GM19043 (cell line): ENCODE measurements around the gene AUTS2.

Experiments
- ATAC-seq: cut with Tn5 transposase; IDR thresholded peaks from one replicate; pipeline ENCODE4 v1.9.1; 2021; ENCODE audit warnings: low read depth; ENCODE audit not compliant: unreplicated experiment

AUTS2 gene

DNA sequence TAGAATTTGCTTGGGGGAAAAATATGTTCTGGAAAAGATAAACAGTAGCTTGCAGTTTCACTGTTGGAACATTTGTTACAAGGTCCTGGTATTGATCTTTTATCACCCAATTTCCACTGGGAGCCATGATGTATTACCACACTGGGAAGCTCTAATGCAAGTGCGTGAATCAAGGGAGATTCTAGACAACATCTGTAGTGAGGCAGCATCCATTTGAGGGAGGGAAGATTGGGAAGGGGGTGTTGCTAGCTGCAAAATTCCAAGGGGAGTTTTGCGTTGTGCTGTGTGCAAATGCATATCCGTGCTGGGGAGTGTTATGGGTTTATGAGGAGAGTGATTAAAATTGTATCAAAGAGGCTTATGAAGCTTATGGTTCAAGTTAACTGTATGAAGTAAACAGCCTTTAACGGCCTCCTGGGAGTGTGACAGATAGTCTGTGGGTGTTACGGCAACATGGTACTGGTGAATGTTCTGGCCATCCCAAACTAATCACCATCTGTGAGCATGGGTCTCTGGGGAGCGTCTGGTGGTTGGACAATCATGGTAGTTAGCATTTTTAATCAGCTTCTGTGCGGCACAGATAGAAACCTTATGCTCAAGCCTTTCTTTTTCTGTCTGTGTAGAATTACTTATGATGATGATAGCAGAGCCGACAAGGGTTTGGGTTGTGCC, 931.8 kb downstream of the AUTS2 start:
- no peak for ATAC-seq

GRCh38 chr7:70533614-70534013, 935.3 kb downstream of the AUTS2 start:
- no peak for ATAC-seq

GRCh38 chr7:70539205-70539604, 940.9 kb downstream of the AUTS2 start:
- ATAC-seq: no peak

GRCh38 chr7:70539617-70540016, 941.3 kb downstream of the AUTS2 start:
- ATAC-seq: no peak

- no peak for ATAC-seq
Measured at GRCh38 chr7:70540641-70541040, 942.4 kb downstream of the AUTS2 start.

DNA sequence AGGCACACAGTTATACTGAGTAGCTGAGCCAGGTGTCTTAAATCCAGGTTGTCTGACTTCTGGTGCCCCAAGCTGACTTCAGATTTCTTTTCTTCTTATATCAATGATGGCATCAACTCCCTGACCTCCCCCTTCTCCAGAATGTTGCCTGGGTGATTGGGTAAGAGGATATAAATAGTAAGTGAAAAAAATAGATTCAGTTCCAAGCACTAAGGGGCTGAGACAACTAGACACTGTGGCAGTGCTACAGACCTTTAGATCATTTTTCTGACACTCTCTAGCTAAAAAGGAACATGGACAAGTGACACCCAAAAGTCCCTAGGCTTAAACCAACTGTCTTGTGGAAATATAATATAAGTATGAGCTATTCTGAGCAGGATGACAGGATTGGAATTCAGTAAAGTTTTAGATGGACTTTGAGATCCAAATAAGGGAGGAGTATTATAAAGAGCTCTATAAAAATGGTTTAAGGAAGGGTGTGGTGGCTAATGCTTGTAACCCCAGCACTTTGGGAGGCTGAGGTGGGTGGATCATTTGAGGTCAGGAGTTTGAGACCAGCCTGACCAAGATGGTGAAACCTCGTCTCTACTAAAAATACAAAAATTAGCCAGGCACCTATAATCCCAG, 944.6 kb downstream of the AUTS2 start:
- no peak for ATAC-seq

DNA sequence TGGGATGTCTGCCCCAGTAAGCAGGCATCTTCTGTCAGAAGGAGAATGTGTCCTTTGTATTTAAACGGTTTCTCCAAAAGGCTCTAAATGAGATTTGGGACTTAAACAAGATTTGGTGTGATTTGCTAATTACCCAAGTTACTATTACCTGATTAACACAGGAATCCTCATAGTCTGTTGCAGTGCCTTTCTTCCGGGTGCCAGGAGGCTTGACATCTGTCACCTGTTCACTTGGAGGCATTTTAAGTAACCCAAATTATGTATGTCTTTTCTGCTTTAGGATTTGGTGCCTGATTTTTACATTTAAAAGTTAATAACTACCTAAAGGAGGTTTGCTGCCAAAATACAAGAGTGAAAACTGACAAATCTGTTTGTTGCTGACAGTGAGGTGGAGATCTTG, 945.7 kb downstream of the AUTS2 start:
- ATAC-seq: no peak

- ATAC-seq: no peak
Measured at GRCh38 chr7:70545214-70545613, 946.9 kb downstream of the AUTS2 start.

DNA sequence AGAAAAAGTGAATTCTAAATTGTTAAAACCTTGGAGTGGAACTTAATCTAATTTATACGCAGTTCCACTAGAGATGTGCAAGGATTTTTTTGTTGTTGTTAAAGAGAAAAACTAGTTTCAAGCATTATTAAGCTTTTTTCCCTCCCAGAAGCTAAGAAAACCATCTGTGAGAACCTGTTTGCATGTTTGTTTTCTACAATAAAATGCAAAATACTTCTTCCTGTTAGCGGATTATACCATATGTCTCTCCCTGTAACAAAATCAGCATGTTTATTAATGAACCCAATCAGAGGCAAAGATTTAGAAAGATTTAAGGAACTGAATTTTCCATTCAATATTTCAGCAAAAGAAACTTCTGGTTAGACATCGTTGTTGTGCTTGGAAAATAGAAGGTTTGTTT, 953.9 kb downstream of the AUTS2 start:
- no peak for ATAC-seq

DNA sequence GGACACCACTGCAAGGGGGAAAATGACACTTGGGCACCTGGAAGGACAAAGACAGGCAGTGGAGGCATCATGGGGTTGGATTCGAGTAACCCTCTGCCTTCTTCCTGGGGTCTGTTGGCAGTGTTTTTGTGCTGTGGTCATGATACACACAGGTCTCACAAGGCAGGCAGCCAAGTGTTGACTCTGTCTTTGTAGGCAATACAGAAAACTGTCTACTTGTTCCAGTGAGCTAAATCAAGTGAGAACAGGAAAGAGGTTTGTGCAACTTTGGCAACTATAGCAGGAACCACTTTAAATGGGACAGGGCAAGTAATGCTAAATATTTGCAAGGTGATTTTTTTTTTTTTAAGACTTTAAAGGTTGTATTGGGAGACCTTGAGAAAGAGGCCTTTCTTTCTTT, 955.1 kb downstream of the AUTS2 start:
- ATAC-seq: no peak

- ATAC-seq: no peak
Measured at GRCh38 chr7:70554646-70555045, 956.4 kb downstream of the AUTS2 start.

DNA sequence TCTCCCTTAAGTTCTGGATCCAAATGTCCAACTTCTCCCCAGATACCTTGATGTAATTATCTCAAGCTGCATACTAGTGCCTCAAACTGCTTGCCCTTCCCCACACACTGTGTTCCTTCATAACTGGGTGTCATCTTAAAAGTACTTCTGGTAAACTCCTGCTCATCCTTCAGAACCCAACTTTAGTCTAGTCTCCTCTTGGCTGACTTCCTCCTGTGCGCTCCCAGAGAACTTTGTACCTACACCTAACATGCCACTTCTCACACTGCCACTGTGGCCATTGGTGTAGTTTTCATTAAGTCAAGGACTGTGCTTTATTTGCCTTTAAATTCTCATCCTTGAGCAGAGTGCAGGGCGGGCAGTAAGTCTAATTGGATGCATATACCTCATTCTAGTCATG, 958.5 kb downstream of the AUTS2 start:
- no peak for ATAC-seq

GRCh38 chr7:70557338-70557737, 959.1 kb downstream of the AUTS2 start:
- ATAC-seq: no peak

- ATAC-seq: no peak
Measured at GRCh38 chr7:70559815-70560214, 961.5 kb downstream of the AUTS2 start.

DNA sequence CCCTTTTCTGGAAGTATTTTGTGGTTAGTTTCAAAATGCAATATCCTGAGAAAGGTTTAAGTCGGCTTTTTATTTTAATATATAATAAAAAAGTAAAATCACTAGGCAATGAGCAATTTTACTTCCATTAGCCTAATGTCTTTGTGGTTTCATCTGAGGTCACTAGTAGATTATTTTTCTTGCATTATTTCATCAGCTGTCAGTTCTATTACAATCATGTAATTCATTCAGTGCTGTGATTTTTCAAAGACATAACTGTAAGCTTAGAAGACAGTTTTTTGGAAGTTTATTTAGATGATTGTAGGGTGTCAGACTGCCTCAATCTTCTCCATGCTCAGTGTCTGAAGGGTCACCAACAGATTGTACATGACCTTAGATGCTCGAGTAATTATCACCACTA, 965.7 kb downstream of the AUTS2 start:
- no peak for ATAC-seq

- no peak for ATAC-seq
Measured at GRCh38 chr7:70565721-70566370, 967.6 kb downstream of the AUTS2 start.

DNA sequence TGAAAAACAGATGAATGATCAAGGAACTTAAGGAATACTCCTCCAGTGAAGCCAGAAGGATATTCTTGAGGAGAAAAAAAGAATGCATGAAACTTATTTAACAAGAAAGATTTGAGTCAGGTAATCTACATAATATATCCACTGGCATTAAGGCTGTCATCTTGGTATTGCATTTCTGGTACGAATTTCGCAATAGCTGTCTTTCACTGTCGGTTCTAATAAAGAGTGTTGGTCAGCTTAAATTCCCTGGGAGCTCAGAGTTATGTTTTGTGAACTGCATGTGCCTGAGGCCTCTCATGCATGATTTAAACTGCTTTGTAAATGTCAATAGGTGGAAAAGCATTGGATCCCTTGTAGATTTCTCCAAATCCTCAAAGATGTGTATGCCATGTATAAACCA, 968.4 kb downstream of the AUTS2 start:
- no peak for ATAC-seq

GRCh38 chr7:70568674-70569334, 970.5 kb downstream of the AUTS2 start:
- ATAC-seq: no peak

GRCh38 chr7:70569335-70569819, 971.1 kb downstream of the AUTS2 start:
- no peak for ATAC-seq

DNA sequence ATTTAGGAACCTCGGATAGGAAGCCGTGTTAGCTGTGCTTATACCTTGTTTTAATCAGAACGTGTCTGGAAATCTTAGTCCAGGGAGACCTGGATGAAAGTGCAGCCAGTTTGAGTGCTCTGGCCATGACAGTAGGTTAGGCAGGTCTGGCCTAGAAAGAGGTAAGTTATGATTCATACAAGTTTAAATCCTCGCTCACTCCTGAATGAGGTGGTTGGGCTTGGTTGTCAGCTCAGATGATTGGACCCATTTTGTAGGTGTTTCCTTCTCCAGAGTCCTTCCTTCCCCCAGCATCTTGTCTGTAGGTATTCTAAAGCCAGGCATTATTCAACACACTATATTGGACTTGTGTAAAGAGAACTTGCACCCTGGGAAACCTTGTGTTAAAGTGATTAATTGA, 971.8 kb downstream of the AUTS2 start:
- ATAC-seq: no peak

DNA sequence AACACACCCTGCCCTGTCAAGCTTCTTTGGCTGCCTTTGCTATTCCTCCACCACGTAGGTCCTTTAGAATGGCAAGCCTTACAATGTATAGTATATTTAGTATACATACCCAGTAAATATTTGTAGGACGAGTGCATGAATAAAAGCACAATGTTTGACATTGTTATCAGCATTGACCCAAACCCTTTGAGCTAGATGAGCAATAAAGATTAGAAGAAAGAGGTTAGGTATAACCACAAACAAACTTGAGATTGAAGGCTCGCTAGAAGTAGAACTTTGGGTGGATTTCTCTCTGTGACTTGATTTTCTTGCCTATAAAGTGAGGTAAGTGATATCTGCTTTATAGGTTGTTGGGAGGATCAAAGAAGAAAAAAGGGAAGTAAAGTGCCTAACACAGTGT, 972.7 kb downstream of the AUTS2 start:
- no peak for ATAC-seq
